HepG2 (cell line): ENCODE results near the gene ZNF10. TPM values are rescaled to one million over a fixed set of nuclear protein-coding genes. Genes with fewer than 3 reads are reported as not detected.

ENCODE experiments used
- NAIF1 ChIP-seq: sonication (generic); formaldehyde crosslinking; IDR thresholded peaks from 2 replicates; pipeline ENCODE4 v1.5.0; 2020; ENCODE audit warnings: mild to moderate bottlenecking, missing genetic modification reagents, borderline replicate concordance
- RNF2 ChIP-seq: fragments of 450-650 bp; conservative IDR thresholded peaks from 2 replicates; pipeline ENCODE4 v1.6.1; 2016; ENCODE audit warnings: low read depth
- ZNF143 ChIP-seq: sonication (generic); formaldehyde crosslinking; IDR thresholded peaks from 2 replicates; pipeline ENCODE4 v1.4.0; 2020; ENCODE audit warnings: missing genetic modification reagents
- ZNF883 ChIP-seq: sonication (generic); formaldehyde crosslinking; IDR thresholded peaks from 2 replicates; pipeline ENCODE4 v1.5.1; 2020; ENCODE audit warnings: mild to moderate bottlenecking, missing genetic modification reagents; ENCODE audit errors: not compliant biosample characterization
- polyA plus RNA-seq, 8 experiments: library from polyadenylated mRNA; depleted of rRNA in 3 of 8; stranded (reverse) in 7 of 8; unstranded in 1 of 8; fragments of >200 nt; fragmentation: Illumina TruSeq in 4 of 8; extraction: Trizol in 4 of 8; gene quantifications; 2 replicates each; pipeline versions ENCODE4 v1.2.1 to v1.2.3, GENCODE V29; 2011 to 2016; ENCODE audit warnings: low read depth in 4 of 8, missing spikeins in 1 of 8, mixed read lengths in 1 of 8; ENCODE audit not compliant: insufficient read depth in 1 of 8
- total RNA-seq, 5 experiments: library from RNA; depleted of rRNA; stranded (reverse); fragments of >200 nt; fragmentation: Illumina TruSeq; extraction: Trizol; gene quantifications; 2 replicates each; pipeline ENCODE4 v1.2.3, GENCODE V29; 2016; ENCODE audit warnings: low read depth in 1 of 5
- TF ChIP-seq, protein P1 (sequence below): sonication (generic); formaldehyde crosslinking; IDR thresholded peaks from 2 replicates; pipeline ENCODE4 v1.8.1; 2022; ENCODE audit warnings: mild to moderate bottlenecking, missing genetic modification reagents
- TF ChIP-seq, protein P2 (sequence below): sonication (generic); formaldehyde crosslinking; IDR thresholded peaks from 2 replicates; pipeline ENCODE4 v1.5.1; 2020; ENCODE audit warnings: missing genetic modification reagents, mild to moderate bottlenecking, borderline replicate concordance
- TF ChIP-seq, protein P3 (sequence below): sonication (generic); formaldehyde crosslinking; IDR thresholded peaks from 2 replicates; pipeline ENCODE4 v1.5.1; 2020; ENCODE audit warnings: mild to moderate bottlenecking, missing genetic modification reagents, borderline replicate concordance
- TF ChIP-seq, protein P4 (sequence below), 2 experiments: fragments of 450-650 bp in 1 of 2; sonication (generic) in 1 of 2; formaldehyde crosslinking in 1 of 2; IDR thresholded peaks; 2 replicates each; pipeline versions ENCODE4 v1.6.1 to v1.8.0; 2016 to 2022; ENCODE audit warnings: antibody characterized with exemption in 1 of 2, mild to moderate bottlenecking in 1 of 2, missing genetic modification reagents in 1 of 2

The ZNF10 gene
- total and polyA plus RNA-seq, 2 of the 13 experiments (the other 11 are each of a cell fraction or from before 2014, with no cell fraction given): 2.9 to 6.5 TPM

DNA sequence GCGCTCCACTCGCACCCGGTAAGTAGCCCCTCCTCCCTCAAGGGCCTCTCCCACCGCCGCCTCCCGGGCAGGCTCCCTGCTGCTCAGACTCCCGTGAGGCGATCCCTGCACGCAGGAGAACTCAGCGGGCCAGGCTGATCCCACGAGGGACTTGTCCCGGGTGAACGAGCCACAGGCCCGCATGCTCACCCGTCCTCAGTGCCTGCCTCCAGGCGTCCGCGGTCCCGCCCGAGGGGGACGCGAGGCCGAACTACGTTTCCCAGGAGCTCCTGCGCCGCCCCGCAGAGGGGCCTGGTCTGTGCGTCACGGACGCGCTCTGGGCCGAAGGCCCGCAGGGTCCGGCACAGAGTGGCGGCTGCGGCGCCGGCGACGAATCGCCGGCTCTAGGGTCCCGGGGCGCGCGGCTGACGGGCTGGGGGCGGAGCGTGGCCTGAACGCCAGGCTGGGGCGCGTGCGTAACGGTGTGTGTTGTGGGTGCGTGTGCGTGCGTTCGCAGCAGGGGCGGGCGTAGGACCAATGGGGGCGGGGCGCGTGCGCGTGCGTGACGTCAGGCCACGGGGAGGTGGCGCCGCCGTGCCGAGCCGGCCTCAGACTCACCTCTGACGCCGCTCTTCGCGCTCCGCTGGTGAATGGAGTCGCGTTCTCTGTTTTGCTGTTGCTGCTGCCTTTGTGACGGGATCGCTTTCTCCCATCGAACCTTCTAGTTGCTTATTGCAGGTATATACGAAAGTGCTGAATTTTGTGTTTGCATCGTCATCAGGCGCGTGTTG is at the start of gene ZNF10, which contains the start of gene ZNF891 (continued):
- TF ChIP-seq RNF2 (no peak), NAIF1 (CRISPR knock-in tag) (peak; percentile 48; the same call in 1 of the 2 replicates), ZNF143 (peak; percentile 96), ZNF883 (peak; percentile 85)
- TF ChIP-seq, protein P1, sequence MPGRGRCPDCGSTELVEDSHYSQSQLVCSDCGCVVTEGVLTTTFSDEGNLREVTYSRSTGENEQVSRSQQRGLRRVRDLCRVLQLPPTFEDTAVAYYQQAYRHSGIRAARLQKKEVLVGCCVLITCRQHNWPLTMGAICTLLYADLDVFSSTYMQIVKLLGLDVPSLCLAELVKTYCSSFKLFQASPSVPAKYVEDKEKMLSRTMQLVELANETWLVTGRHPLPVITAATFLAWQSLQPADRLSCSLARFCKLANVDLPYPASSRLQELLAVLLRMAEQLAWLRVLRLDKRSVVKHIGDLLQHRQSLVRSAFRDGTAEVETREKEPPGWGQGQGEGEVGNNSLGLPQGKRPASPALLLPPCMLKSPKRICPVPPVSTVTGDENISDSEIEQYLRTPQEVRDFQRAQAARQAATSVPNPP (CRISPR knock-in tag): no peak
- TF ChIP-seq, protein P2, sequence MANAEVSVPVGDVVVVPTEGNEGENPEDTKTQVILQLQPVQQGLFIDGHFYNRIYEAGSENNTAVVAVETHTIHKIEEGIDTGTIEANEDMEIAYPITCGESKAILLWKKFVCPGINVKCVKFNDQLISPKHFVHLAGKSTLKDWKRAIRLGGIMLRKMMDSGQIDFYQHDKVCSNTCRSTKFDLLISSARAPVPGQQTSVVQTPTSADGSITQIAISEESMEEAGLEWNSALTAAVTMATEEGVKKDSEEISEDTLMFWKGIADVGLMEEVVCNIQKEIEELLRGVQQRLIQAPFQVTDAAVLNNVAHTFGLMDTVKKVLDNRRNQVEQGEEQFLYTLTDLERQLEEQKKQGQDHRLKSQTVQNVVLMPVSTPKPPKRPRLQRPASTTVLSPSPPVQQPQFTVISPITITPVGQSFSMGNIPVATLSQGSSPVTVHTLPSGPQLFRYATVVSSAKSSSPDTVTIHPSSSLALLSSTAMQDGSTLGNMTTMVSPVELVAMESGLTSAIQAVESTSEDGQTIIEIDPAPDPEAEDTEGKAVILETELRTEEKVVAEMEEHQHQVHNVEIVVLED: peak; percentile 100
- TF ChIP-seq, protein P3, sequence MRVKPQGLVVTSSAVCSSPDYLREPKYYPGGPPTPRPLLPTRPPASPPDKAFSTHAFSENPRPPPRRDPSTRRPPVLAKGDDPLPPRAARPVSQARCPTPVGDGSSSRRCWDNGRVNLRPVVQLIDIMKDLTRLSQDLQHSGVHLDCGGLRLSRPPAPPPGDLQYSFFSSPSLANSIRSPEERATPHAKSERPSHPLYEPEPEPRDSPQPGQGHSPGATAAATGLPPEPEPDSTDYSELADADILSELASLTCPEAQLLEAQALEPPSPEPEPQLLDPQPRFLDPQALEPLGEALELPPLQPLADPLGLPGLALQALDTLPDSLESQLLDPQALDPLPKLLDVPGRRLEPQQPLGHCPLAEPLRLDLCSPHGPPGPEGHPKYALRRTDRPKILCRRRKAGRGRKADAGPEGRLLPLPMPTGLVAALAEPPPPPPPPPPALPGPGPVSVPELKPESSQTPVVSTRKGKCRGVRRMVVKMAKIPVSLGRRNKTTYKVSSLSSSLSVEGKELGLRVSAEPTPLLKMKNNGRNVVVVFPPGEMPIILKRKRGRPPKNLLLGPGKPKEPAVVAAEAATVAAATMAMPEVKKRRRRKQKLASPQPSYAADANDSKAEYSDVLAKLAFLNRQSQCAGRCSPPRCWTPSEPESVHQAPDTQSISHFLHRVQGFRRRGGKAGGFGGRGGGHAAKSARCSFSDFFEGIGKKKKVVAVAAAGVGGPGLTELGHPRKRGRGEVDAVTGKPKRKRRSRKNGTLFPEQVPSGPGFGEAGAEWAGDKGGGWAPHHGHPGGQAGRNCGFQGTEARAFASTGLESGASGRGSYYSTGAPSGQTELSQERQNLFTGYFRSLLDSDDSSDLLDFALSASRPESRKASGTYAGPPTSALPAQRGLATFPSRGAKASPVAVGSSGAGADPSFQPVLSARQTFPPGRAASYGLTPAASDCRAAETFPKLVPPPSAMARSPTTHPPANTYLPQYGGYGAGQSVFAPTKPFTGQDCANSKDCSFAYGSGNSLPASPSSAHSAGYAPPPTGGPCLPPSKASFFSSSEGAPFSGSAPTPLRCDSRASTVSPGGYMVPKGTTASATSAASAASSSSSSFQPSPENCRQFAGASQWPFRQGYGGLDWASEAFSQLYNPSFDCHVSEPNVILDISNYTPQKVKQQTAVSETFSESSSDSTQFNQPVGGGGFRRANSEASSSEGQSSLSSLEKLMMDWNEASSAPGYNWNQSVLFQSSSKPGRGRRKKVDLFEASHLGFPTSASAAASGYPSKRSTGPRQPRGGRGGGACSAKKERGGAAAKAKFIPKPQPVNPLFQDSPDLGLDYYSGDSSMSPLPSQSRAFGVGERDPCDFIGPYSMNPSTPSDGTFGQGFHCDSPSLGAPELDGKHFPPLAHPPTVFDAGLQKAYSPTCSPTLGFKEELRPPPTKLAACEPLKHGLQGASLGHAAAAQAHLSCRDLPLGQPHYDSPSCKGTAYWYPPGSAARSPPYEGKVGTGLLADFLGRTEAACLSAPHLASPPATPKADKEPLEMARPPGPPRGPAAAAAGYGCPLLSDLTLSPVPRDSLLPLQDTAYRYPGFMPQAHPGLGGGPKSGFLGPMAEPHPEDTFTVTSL (CRISPR knock-in tag): no peak
- TF ChIP-seq, protein P4, sequence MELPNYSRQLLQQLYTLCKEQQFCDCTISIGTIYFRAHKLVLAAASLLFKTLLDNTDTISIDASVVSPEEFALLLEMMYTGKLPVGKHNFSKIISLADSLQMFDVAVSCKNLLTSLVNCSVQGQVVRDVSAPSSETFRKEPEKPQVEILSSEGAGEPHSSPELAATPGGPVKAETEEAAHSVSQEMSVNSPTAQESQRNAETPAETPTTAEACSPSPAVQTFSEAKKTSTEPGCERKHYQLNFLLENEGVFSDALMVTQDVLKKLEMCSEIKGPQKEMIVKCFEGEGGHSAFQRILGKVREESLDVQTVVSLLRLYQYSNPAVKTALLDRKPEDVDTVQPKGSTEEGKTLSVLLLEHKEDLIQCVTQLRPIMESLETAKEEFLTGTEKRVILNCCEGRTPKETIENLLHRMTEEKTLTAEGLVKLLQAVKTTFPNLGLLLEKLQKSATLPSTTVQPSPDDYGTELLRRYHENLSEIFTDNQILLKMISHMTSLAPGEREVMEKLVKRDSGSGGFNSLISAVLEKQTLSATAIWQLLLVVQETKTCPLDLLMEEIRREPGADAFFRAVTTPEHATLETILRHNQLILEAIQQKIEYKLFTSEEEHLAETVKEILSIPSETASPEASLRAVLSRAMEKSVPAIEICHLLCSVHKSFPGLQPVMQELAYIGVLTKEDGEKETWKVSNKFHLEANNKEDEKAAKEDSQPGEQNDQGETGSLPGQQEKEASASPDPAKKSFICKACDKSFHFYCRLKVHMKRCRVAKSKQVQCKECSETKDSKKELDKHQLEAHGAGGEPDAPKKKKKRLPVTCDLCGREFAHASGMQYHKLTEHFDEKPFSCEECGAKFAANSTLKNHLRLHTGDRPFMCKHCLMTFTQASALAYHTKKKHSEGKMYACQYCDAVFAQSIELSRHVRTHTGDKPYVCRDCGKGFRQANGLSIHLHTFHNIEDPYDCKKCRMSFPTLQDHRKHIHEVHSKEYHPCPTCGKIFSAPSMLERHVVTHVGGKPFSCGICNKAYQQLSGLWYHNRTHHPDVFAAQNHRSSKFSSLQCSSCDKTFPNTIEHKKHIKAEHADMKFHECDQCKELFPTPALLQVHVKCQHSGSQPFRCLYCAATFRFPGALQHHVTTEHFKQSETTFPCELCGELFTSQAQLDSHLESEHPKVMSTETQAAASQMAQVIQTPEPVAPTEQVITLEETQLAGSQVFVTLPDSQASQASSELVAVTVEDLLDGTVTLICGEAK (IDR thresholded peaks at IDR 0.05): no peak
- TF ChIP-seq, protein P4 (CRISPR knock-in tag; IDR thresholded peaks at IDR 0.05): no peak; the same call in none of the 2 replicates
